ENCODE measurements around the gene RNF220.
"Not testable (repeated sequence)": the region's sequence is repeated elsewhere in the genome, so short reads cannot be mapped to it uniquely, and the experiment has no call there.

Gene RNF220

GRCh38 chr1:44484155-44484688 is 79.2 kb downstream of the RNF220 start:
- Mint-ChIP-seq H3K27ac (no peak overlapping the region), H3K36me3 (ENCODE audit: low read depth) (no peaks in the 10 kb centered on the region), H3K27me3 (peaks cover 45% of the 10 kb centered on the region), H3K9me3 (no peaks in the 10 kb centered on the region), H3K4me3 (no peak overlapping the region), H3K4me1 (ENCODE audit: low read depth) (peaks cover 2% of the 10 kb centered on the region)
- no peak for DNase-seq

GRCh38 chr1:44485229-44485933 is 80.3 kb downstream of the RNF220 start:
- Mint-ChIP-seq H3K27ac (no peak overlapping the region), H3K4me1 (ENCODE audit: low read depth) (peaks cover 2% of the 10 kb centered on the region), H3K4me3 (no peak overlapping the region), H3K36me3 (ENCODE audit: low read depth) (no peaks in the 10 kb centered on the region), H3K27me3 (peaks cover 39% of the 10 kb centered on the region), H3K9me3 (no peaks in the 10 kb centered on the region)
- DNase-seq = no peak

DNA sequence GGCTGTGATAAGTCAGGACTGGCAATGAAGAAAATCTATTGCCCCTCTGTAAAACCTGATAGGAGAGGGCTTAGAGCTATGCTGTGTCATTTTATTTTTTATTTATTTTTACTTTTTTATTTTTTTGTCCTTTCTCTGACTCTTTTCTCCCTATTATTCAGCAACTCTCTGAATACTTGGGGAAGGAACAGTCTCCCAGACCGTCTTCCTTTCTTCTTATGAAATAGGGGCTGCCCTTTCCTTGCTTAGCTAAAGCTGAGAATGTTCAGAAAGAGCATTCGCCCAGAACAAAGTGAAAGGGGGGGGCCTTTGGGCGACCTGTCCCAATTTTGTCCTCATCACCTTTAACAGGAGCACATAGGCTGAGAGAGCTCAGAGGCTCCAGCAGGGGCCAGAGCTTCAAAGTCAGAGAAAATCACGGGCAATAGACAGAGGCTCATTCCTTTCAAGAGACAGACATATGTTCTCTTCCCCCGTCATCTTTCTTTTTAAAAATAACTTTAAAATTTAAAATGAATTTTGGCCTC is 80.9 kb downstream of the RNF220 start:
- peaks cover 2% of the 10 kb centered on the region for H3K4me1 Mint-ChIP-seq (ENCODE audit: low read depth)
- no peak overlapping the region for H3K4me3 Mint-ChIP-seq
- DNase-seq = no peak
- no peaks in the 10 kb centered on the region for H3K36me3 Mint-ChIP-seq (ENCODE audit: low read depth)
- H3K9me3 Mint-ChIP-seq = peaks cover 2% of the 10 kb centered on the region
- H3K27ac Mint-ChIP-seq = no peak overlapping the region
- peaks cover 36% of the 10 kb centered on the region for H3K27me3 Mint-ChIP-seq

DNA sequence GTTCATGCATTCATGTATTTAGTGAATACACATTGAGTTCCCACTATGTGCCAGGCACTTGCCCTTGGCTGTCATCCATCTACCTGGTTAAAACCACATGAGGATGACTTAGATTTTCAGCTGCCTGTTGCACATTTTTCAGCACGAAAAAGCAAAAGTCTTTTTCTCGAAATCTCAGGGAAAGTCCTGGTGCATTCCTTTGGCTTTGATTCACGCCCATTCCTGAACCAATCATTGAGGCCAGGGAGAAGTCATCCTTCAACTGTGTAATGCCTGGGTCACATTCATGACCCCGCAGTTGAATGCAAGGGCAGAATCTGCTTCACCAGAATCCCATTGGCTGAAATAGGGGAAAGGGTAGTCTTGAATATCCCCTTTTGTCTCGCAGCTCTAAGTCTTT is 84.4 kb downstream of the RNF220 start:
- no peak overlapping the region for H3K4me3 Mint-ChIP-seq
- H3K27me3 Mint-ChIP-seq = peaks cover 26% of the 10 kb centered on the region
- H3K27ac Mint-ChIP-seq = no peak overlapping the region
- no peaks in the 10 kb centered on the region for H3K36me3 Mint-ChIP-seq (ENCODE audit: low read depth)
- H3K4me1 Mint-ChIP-seq (ENCODE audit: low read depth) = peaks cover 2% of the 10 kb centered on the region
- no peak for DNase-seq
- peaks cover 2% of the 10 kb centered on the region for H3K9me3 Mint-ChIP-seq

DNA sequence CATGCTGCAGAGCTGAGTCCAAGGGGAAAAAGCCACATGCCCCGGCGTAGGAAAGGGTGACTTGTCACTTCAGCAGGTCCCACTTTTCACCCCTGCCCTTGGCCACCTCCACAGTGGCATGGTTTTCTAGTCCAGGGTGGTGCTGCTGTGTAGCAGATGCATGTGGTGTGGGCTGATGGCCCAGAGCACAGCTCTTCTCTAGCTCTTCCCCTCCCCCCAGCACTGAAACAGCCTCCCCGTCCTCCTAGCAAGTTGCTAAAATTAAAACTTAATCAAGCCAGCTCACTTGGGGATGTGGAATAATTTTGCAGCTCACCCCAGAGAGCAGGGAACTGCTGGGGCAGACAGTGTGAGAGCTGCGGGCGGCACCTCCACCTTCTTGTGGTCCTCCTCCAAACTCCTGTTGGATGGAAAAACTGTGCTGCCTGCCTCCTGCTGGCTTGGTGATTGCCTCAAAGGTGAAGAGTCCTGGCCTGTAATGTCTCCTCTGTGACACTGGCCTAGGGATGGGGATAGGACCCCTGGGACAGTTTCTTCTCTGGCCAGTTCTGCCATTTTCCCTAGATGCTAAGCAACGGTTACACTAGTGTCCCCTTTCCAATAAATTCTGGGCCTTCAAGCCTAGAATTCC is 91.6 kb downstream of the RNF220 start:
- DNase-seq = no peak
- H3K27ac Mint-ChIP-seq = no peak overlapping the region
- H3K36me3 Mint-ChIP-seq (ENCODE audit: low read depth) = no peaks in the 10 kb centered on the region
- H3K9me3 Mint-ChIP-seq = no peaks in the 10 kb centered on the region
- H3K4me3 Mint-ChIP-seq = no peak overlapping the region
- H3K27me3 Mint-ChIP-seq = peaks cover 9% of the 10 kb centered on the region
- no peaks in the 10 kb centered on the region for H3K4me1 Mint-ChIP-seq (ENCODE audit: low read depth)

- Mint-ChIP-seq H3K9me3 (no peaks in the 10 kb centered on the region), H3K27ac (no peak overlapping the region), H3K27me3 (peaks cover under 1% of the 10 kb centered on the region), H3K4me1 (ENCODE audit: low read depth) (no peaks in the 10 kb centered on the region), H3K4me3 (no peak overlapping the region), H3K36me3 (ENCODE audit: low read depth) (no peaks in the 10 kb centered on the region)
- DNase-seq = no peak
Observed at GRCh38 chr1:44497422-44498170, 92.5 kb downstream of the RNF220 start.

- Mint-ChIP-seq H3K9me3 (no peaks in the 10 kb centered on the region), H3K4me3 (no peak overlapping the region), H3K27ac (no peak overlapping the region), H3K4me1 (ENCODE audit: low read depth) (no peaks in the 10 kb centered on the region), H3K27me3 (no peaks in the 10 kb centered on the region), H3K36me3 (ENCODE audit: low read depth) (no peaks in the 10 kb centered on the region)
- no peak for DNase-seq
Observed at GRCh38 chr1:44499306-44499705, 94.3 kb downstream of the RNF220 start.

DNA sequence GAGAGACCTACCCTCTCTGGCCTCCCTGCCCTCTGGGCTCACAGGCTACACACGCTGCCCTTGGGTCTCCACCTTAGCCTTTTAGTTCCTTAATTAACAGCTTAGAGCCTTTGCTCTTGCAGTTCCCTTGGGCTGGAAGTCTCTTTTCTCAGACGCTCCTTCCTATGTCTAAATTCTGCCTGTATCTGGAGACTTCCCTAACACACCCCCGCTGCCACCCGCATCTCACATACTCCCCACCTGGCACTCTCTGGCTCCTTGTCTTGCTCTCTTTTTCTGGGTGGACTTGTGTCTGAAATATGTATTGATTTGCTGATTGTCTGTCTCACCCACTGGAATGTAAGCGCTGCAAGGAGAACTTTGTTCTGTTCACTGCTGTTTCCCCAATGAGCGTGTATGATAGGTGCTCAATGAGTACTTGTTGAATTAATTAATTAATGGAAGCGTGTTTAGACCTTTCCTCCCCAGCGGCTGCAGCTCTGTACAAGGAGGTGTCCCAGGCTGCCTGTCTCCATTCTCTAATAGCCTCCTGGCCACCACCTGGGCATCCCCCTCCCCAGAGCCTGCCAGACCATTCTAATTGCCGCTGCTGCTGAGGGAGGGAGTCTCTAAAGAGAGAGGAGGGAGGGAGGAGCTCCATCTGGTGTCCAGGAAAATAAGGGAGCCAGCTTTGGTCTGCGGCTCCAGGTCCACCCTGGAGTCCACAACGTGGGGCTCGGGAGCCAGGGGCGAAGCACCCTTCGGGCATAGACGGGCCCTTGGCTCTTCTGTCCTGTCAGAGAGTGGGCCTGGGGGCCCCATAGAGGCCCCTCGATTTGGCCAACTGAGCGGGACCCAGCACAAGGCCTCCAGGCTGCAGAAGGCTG is 95.4 kb downstream of the RNF220 start:
- H3K36me3 Mint-ChIP-seq (ENCODE audit: low read depth) = no peaks in the 10 kb centered on the region
- H3K27ac Mint-ChIP-seq = no peak overlapping the region
- DNase-seq = no peak
- H3K4me1 Mint-ChIP-seq (ENCODE audit: low read depth) = no peaks in the 10 kb centered on the region
- H3K4me3 Mint-ChIP-seq = no peak overlapping the region
- no peaks in the 10 kb centered on the region for H3K27me3 Mint-ChIP-seq
- no peaks in the 10 kb centered on the region for H3K9me3 Mint-ChIP-seq

DNA sequence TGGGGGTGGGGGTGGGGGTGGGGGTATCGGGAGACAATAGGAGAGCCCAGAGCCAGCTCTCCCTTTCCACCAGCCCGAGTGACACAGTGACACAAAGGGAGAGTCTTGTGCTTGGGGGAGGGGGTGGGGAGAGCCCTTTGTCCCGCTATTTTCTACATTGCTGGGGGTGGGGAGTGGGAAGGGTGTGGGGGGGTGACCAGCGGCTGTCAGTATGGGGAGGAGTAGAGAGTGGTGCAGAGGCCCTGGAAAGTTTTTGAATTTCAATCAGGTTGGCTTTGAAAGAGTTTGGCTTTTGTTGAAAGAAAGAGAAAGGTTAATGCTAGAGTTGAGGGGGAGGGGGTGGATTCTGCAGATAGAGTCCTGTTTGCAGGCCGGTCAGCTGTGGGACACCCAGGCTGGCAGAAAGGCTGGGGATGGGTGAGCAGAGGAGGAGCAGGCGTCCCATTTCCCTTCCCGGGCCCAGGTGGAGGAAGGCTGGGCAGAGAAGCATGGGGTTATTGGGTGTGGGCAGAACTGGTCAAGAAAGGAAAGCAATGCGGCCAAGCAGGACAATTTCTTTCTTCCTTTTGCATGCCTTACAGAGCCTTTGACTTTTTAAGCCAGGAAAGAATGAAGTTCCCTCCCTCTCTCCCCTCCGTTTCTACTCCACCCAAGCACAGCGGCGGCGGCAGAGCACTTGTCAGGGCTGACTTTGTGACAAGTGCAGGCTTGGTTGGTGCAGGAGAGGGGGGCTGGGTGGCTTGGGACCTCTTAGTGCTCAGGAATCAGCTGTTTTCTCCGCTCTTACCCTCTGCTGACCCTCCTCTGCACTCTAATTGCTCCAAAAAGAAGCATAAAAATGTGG is 96.2 kb downstream of the RNF220 start:
- no peaks in the 10 kb centered on the region for H3K36me3 Mint-ChIP-seq (ENCODE audit: low read depth)
- H3K4me3 Mint-ChIP-seq = no peak overlapping the region
- H3K27me3 Mint-ChIP-seq = no peaks in the 10 kb centered on the region
- DNase-seq = no peak
- no peaks in the 10 kb centered on the region for H3K4me1 Mint-ChIP-seq (ENCODE audit: low read depth)
- H3K9me3 Mint-ChIP-seq = no peaks in the 10 kb centered on the region
- H3K27ac Mint-ChIP-seq = no peak overlapping the region

DNA sequence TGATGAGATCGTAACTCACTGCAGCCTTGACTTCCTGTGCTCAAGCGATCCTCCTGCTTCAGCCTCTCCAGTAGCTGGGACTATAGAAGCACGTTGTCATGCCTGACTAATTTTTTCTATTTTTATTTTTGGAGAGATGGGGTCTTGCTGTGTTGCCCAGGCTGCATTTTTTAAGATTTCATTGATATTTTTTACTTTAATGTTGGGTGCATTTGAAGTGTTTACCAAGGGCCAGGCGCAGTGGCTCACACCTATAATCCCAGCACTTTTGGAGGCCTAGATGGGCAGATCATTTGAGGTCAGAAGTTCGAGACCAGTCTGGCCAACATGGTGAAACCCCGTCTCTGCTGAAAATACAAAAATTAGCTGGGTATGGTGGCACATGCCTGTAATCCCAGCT is 97.8 kb downstream of the RNF220 start:
- not testable (repeated sequence) for H3K4me1 Mint-ChIP-seq (ENCODE audit: low read depth); DNase-seq; H3K4me3 Mint-ChIP-seq; H3K27ac Mint-ChIP-seq; H3K9me3 Mint-ChIP-seq; H3K36me3 Mint-ChIP-seq (ENCODE audit: low read depth); H3K27me3 Mint-ChIP-seq

DNA sequence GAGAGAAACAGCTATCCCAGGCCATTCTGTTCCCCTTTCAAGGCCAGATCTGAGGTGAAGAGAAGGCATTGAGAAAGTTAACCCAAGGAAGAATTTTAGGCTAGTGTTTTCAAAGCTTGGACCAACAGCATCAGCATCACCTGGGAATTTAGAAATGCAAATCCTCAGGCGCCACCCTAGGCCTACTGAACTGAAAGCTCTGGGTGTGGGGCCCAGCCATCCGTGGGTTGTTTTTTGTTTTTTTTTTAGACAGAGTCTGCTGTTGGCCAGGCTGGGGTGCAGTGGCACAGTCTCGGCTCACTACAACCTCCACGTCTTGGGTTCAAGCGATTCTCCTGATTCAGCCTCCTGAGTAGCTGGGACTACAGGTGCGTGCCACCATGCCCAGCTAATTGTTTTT is 98.6 kb downstream of the RNF220 start:
- Mint-ChIP-seq H3K9me3 (no peaks in the 10 kb centered on the region), H3K27ac (no peak overlapping the region), H3K36me3 (ENCODE audit: low read depth) (no peaks in the 10 kb centered on the region), H3K4me1 (ENCODE audit: low read depth) (no peaks in the 10 kb centered on the region), H3K27me3 (peaks cover 10% of the 10 kb centered on the region), H3K4me3 (no peak overlapping the region)
- DNase-seq = no peak

DNA sequence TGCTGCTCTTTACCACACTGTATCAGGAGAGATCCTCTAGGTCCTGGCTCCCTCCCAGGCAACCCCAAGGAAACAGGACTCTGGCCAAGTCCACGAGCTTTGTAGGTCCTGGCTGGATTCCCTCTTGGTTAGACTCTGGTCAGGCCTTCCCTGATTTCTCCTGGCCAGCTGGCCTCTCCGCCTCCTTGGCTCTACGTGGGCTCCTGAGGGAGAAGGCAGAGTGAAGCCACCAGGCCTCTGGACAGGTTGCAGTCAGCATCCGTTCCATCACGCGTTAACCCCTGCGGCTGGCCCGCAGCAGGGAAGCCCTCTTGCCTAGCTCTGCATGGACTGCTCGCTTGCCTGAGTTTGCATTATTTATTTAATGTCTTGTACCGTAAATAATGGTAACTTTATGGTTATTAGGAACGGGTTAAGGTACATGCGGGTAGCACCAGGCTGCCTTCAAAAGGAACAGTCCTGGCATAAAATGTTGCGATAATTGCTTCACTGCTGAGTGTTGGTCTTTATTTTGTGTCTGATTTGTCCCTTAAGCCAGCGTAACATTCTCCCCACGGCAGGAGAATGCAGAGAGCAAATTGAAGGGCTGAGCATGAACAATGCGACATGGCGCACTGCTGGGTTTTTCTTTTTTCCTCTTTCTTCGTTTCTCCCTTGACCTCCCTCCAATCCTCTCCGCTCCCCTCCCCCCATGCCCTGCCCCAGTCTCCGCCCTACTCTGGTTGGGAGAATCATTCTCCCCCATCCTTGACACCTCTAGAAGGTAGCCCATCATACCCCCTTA is 100.3 kb downstream of the RNF220 start:
- no peaks in the 10 kb centered on the region for H3K4me1 Mint-ChIP-seq (ENCODE audit: low read depth)
- DNase-seq = no peak
- H3K9me3 Mint-ChIP-seq = no peaks in the 10 kb centered on the region
- H3K4me3 Mint-ChIP-seq = no peak overlapping the region
- H3K27me3 Mint-ChIP-seq = peaks cover 16% of the 10 kb centered on the region
- H3K27ac Mint-ChIP-seq = no peak overlapping the region
- no peaks in the 10 kb centered on the region for H3K36me3 Mint-ChIP-seq (ENCODE audit: low read depth)
